PC-3 (cell line): Measurements from ENCODE around the gene ALCAM.

ENCODE experiments used
- CTCF ChIP-seq: fragments of 300-600 bp; sonication (generic); conservative IDR thresholded peaks from 2 replicates; pipeline ENCODE4 v1.5.1; 2017; ENCODE audit warnings: antibody characterized with exemption, low read depth, mild to moderate bottlenecking, low read length
- EZH2 ChIP-seq: fragments of 300-600 bp; sonication (generic); IDR thresholded peaks from one replicate; pipeline ENCODE4 v1.6.1; 2017; ENCODE audit warnings: antibody characterized with exemption, mild to moderate bottlenecking, low read length; ENCODE audit not compliant: unreplicated experiment

- TF ChIP-seq CTCF: no peak
- no peak for TF ChIP-seq EZH2
These were observed 34.5 kb downstream of the ALCAM start for GRCh38 chr3:105401254-105401653.
